Measurements from ENCODE around the gene PRDM10. TPM values are rescaled to one million over a fixed set of nuclear protein-coding genes. Genes with fewer than 3 reads are reported as not detected.

The PRDM10 gene
- polyA plus RNA-seq, 1 donor from 2014 or later: 13.7 TPM

GRCh38 chr11:129987950-129988349 lies 14.7 kb downstream of the PRDM10 start:
- H3K9me2 ChIP-seq (ENCODE audit: insufficient read depth, low read length): no peaks in the 10 kb centered on the region
- H3K27me3 ChIP-seq (ENCODE audit: insufficient read depth, low read depth, low read length): no peaks in the 10 kb centered on the region
- TF ChIP-seq POLR2AphosphoS5 (IDR thresholded peaks at IDR 0.05) (no peak), EP300 (conservative IDR thresholded peaks at IDR 0.05; ENCODE audit: poor library complexity, severe bottlenecking) (no peak), SMC3 (conservative IDR thresholded peaks at IDR 0.05; ENCODE audit: poor library complexity) (no peak), RAD21 (conservative IDR thresholded peaks at IDR 0.05) (no peak), REST (IDR thresholded peaks at IDR 0.05; ENCODE audit: borderline replicate concordance) (no peak), CTCF (IDR thresholded peaks at IDR 0.05; ENCODE audit: poor library complexity, severe bottlenecking) (no peak), EZH2 (IDR thresholded peaks at IDR 0.05; ENCODE audit: borderline replicate concordance, insufficient read depth, low read length, poor library complexity, severe bottlenecking) (no peak), TAF1 (IDR thresholded peaks at IDR 0.05; ENCODE audit: low read depth) (no peak)
- H3K36me3 ChIP-seq (ENCODE audit: insufficient read depth, low read length): no peaks in the 10 kb centered on the region
- H3K79me2 ChIP-seq (replicated peaks; ENCODE audit: insufficient read depth, low read length): no peaks in the 10 kb centered on the region
- H3K4me3 ChIP-seq (ENCODE audit: low read length): no peak overlapping the region
- no peak overlapping the region for H3K4me2 ChIP-seq (ENCODE audit: low read length)
- no peaks in the 10 kb centered on the region for H4K20me1 ChIP-seq (ENCODE audit: insufficient read depth)
- H3F3A ChIP-seq (ENCODE audit: insufficient read depth, low read length, poor library complexity, severe bottlenecking): no peaks in the 10 kb centered on the region
- no peak overlapping the region for H3K27ac ChIP-seq (ENCODE audit: low read length)
- H3K9ac ChIP-seq (ENCODE audit: low read length): no peak overlapping the region
- H2AFZ ChIP-seq (ENCODE audit: low read depth, low read length): no peak overlapping the region
- no peaks in the 10 kb centered on the region for H3K9me3 ChIP-seq (ENCODE audit: low read length)

- Histone ChIP-seq H3K27me3 (ENCODE audit: insufficient read depth, low read depth, low read length) (no peaks in the 10 kb centered on the region), H3K9me2 (ENCODE audit: insufficient read depth, low read length) (no peaks in the 10 kb centered on the region), H3K79me2 (replicated peaks; ENCODE audit: insufficient read depth, low read length) (no peaks in the 10 kb centered on the region), H3K4me3 (ENCODE audit: low read length) (no peak overlapping the region), H3K27ac (ENCODE audit: low read length) (no peak overlapping the region), H4K20me1 (ENCODE audit: insufficient read depth) (no peaks in the 10 kb centered on the region), H2AFZ (ENCODE audit: low read depth, low read length) (no peak overlapping the region), H3K9ac (ENCODE audit: low read length) (no peak overlapping the region), H3K36me3 (ENCODE audit: insufficient read depth, low read length) (no peaks in the 10 kb centered on the region), H3K4me2 (ENCODE audit: low read length) (no peak overlapping the region), H3F3A (ENCODE audit: insufficient read depth, low read length, poor library complexity, severe bottlenecking) (no peaks in the 10 kb centered on the region), H3K9me3 (ENCODE audit: low read length) (no peaks in the 10 kb centered on the region)
- TF ChIP-seq MXI1 (conservative IDR thresholded peaks at IDR 0.05; ENCODE audit: poor library complexity, severe bottlenecking) (no peak), EP300 (conservative IDR thresholded peaks at IDR 0.05; ENCODE audit: poor library complexity, severe bottlenecking) (no peak), TAF1 (IDR thresholded peaks at IDR 0.05; ENCODE audit: low read depth) (no peak), SMC3 (conservative IDR thresholded peaks at IDR 0.05; ENCODE audit: poor library complexity) (no peak), RAD21 (conservative IDR thresholded peaks at IDR 0.05) (no peak), POLR2AphosphoS5 (IDR thresholded peaks at IDR 0.05) (no peak), REST (IDR thresholded peaks at IDR 0.05; ENCODE audit: borderline replicate concordance) (no peak), EZH2 (IDR thresholded peaks at IDR 0.05; ENCODE audit: borderline replicate concordance, insufficient read depth, low read length, poor library complexity, severe bottlenecking) (no peak), CTCF (IDR thresholded peaks at IDR 0.05; ENCODE audit: poor library complexity, severe bottlenecking) (no peak)
Observed at GRCh38 chr11:129985823-129986222, 16.8 kb downstream of the PRDM10 start.
